ENCODE results near the gene ZXDC.

The ZXDC gene

GRCh38 chr3:126461450-126462070 is 14.1 kb downstream of the ZXDC start:
- Histone ChIP-seq H4K20me1 (ENCODE audit: control insufficient read depth, insufficient read depth, low read depth, low read length) (peaks cover 15% of the 10 kb centered on the region), H3K27me3 (ENCODE audit: control insufficient read depth, low read length) (no peaks in the 10 kb centered on the region), H3K9me2 (replicated peaks; ENCODE audit: control insufficient read depth, low read length) (no peaks in the 10 kb centered on the region), H3F3A (ENCODE audit: control insufficient read depth, insufficient read depth) (no peaks in the 10 kb centered on the region), H3K27ac (ENCODE audit: low read depth, low read length) (no peak overlapping the region), H3K4me1 (ENCODE audit: control insufficient read depth, low read length) (no peaks in the 10 kb centered on the region), H3K79me2 (ENCODE audit: control insufficient read depth, low read length) (peaks cover 36% of the 10 kb centered on the region), H3K36me3 (ENCODE audit: control insufficient read depth, low read length) (peaks cover 88% of the 10 kb centered on the region), H3K4me3 (ENCODE audit: low read length) (no peak overlapping the region), H3K4me2 (ENCODE audit: low read length) (no peak overlapping the region), H3K9me3 (ENCODE audit: control insufficient read depth, insufficient read depth, low read length) (no peaks in the 10 kb centered on the region)
- TF ChIP-seq CTCF (IDR thresholded peaks at IDR 0.05; ENCODE audit: low read depth, low read length, poor library complexity, severe bottlenecking) (no peak), EZH2phosphoT487 (IDR thresholded peaks at IDR 0.05; ENCODE audit: borderline replicate concordance, low read length) (no peak)

GRCh38 chr3:126460381-126460780 is 15.3 kb downstream of the ZXDC start:
- no peaks in the 10 kb centered on the region for H3K27me3 ChIP-seq (ENCODE audit: control insufficient read depth, low read length)
- H3K9me3 ChIP-seq (ENCODE audit: control insufficient read depth, insufficient read depth, low read length), result no peaks in the 10 kb centered on the region
- no peak overlapping the region for H3K4me3 ChIP-seq (ENCODE audit: low read length)
- H3K9me2 ChIP-seq (replicated peaks; ENCODE audit: control insufficient read depth, low read length), result no peaks in the 10 kb centered on the region
- peaks cover 84% of the 10 kb centered on the region for H3K36me3 ChIP-seq (ENCODE audit: control insufficient read depth, low read length)
- TF ChIP-seq EZH2phosphoT487 (IDR thresholded peaks at IDR 0.05; ENCODE audit: borderline replicate concordance, low read length), result no peak
- TF ChIP-seq CTCF (IDR thresholded peaks at IDR 0.05; ENCODE audit: low read depth, low read length, poor library complexity, severe bottlenecking), result no peak
- H3K27ac ChIP-seq (ENCODE audit: low read depth, low read length), result no peak overlapping the region
- H3K79me2 ChIP-seq (ENCODE audit: control insufficient read depth, low read length), result peaks cover 43% of the 10 kb centered on the region
- no peak overlapping the region for H3K4me2 ChIP-seq (ENCODE audit: low read length)
- H4K20me1 ChIP-seq (ENCODE audit: control insufficient read depth, insufficient read depth, low read depth, low read length), result peaks cover 15% of the 10 kb centered on the region
- no peaks in the 10 kb centered on the region for H3F3A ChIP-seq (ENCODE audit: control insufficient read depth, insufficient read depth)
- H3K4me1 ChIP-seq (ENCODE audit: control insufficient read depth, low read length), result no peaks in the 10 kb centered on the region

GRCh38 chr3:126459763-126460127 is 15.9 kb downstream of the ZXDC start:
- Histone ChIP-seq H3K9me3 (ENCODE audit: control insufficient read depth, insufficient read depth, low read length) (no peaks in the 10 kb centered on the region), H3K27me3 (ENCODE audit: control insufficient read depth, low read length) (no peaks in the 10 kb centered on the region), H3K4me1 (ENCODE audit: control insufficient read depth, low read length) (no peaks in the 10 kb centered on the region), H3F3A (ENCODE audit: control insufficient read depth, insufficient read depth) (no peaks in the 10 kb centered on the region), H3K27ac (ENCODE audit: low read depth, low read length) (no peak overlapping the region), H4K20me1 (ENCODE audit: control insufficient read depth, insufficient read depth, low read depth, low read length) (peaks cover 15% of the 10 kb centered on the region), H3K79me2 (ENCODE audit: control insufficient read depth, low read length) (peaks cover 45% of the 10 kb centered on the region), H3K4me2 (ENCODE audit: low read length) (no peak overlapping the region), H3K36me3 (ENCODE audit: control insufficient read depth, low read length) (peaks cover 84% of the 10 kb centered on the region), H3K9me2 (replicated peaks; ENCODE audit: control insufficient read depth, low read length) (no peaks in the 10 kb centered on the region), H3K4me3 (ENCODE audit: low read length) (no peak overlapping the region)
- TF ChIP-seq CTCF (IDR thresholded peaks at IDR 0.05; ENCODE audit: low read depth, low read length, poor library complexity, severe bottlenecking) (no peak), EZH2phosphoT487 (IDR thresholded peaks at IDR 0.05; ENCODE audit: borderline replicate concordance, low read length) (no peak)

All from DOHH2 (cell line).